ENCODE measurements around the gene CALD1.
A peak's percentile ranks its signal among the peaks of the same experiment; 100 is the strongest.

CALD1 gene

DNA sequence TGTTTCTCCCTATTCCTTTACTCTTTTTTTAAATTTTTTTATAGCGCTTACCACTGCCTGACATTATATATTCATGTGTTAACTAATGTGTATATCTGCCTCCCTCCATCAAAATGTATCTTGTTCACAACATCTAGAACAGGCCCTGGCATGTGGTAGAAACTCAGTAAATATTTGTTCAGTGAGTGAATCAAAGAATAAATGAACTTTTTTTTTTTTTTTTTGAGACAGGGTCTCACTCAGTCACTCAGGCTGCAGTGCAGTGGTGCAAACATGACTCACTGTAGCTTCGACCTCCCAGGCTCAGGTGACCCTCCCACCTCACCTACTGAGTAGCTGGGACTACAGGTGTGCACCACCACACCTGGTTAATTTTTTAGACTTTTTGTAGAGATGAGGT, 7.5 kb upstream of the CALD1 start:
- no peak for DNase-seq (ENCODE audit: insufficient read length, low spot score)
- FAIRE-seq: no peak
- TF ChIP-seq POLR2A (IDR thresholded peaks at IDR 0.05; ENCODE audit: low read depth, low read length) (no peak), SPI1 (IDR thresholded peaks at IDR 0.05; ENCODE audit: low read depth, low read length) (no peak), POLR2AphosphoS5 (IDR thresholded peaks at IDR 0.05; ENCODE audit: low read depth, low read length) (no peak), PAX5 (IDR thresholded peaks at IDR 0.05; ENCODE audit: insufficient read depth, low read length, severe bottlenecking) (no peak), POU2F2 (IDR thresholded peaks at IDR 0.05; ENCODE audit: low read depth, low read length) (no peak), TAF1 (IDR thresholded peaks at IDR 0.05; ENCODE audit: low read depth, low read length) (no peak)

- DNase-seq (ENCODE audit: insufficient read length, low spot score) (no peak), FAIRE-seq (no peak)
- TF ChIP-seq SPI1 (IDR thresholded peaks at IDR 0.05; ENCODE audit: low read depth, low read length) (no peak), PAX5 (IDR thresholded peaks at IDR 0.05; ENCODE audit: insufficient read depth, low read length, severe bottlenecking) (no peak), POU2F2 (IDR thresholded peaks at IDR 0.05; ENCODE audit: low read depth, low read length) (no peak), TAF1 (IDR thresholded peaks at IDR 0.05; ENCODE audit: low read depth, low read length) (no peak), POLR2AphosphoS5 (IDR thresholded peaks at IDR 0.05; ENCODE audit: low read depth, low read length) (no peak), POLR2A (IDR thresholded peaks at IDR 0.05; ENCODE audit: low read depth, low read length) (no peak)
These were observed 7.0 kb upstream of the CALD1 start for GRCh38 chr7:134772401-134772800.

DNA sequence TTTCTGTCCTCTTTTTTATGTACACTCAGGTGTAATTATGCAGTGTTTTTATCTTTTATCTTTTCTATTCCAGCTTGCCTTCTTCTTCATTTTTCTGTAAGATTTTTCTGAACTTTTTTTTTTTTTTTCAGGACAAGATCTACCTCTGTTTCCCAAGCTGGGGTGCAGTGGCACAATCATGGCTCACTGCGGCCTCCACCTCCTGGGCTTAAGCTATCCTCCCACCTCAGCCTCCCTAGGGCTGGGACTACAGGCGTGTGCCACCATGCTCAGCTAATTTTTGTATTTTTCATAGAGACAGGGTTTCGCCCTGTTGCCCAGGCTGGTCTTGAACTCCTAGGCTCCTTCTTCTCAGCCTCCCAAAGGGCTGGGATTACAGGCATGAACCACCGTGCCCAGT, 6.3 kb upstream of the CALD1 start:
- FAIRE-seq: no peak
- no peak for DNase-seq (ENCODE audit: insufficient read length, low spot score)
- TF ChIP-seq SPI1 (IDR thresholded peaks at IDR 0.05; ENCODE audit: low read depth, low read length): no peak

GRCh38 chr7:134774119-134774518, 5.3 kb upstream of the CALD1 start:
- DNase-seq (ENCODE audit: insufficient read length, low spot score) (no peak), FAIRE-seq (no peak)
- TF ChIP-seq POU2F2 (IDR thresholded peaks at IDR 0.05; ENCODE audit: low read depth, low read length): no peak
- TF ChIP-seq POLR2AphosphoS5 (IDR thresholded peaks at IDR 0.05; ENCODE audit: low read depth, low read length): no peak
- no peak for TF ChIP-seq PAX5 (IDR thresholded peaks at IDR 0.05; ENCODE audit: insufficient read depth, low read length, severe bottlenecking)

GRCh38 chr7:134777470-134777869, 2.0 kb upstream of the CALD1 start:
- DNase-seq (ENCODE audit: insufficient read length, low spot score) (no peak), FAIRE-seq (no peak)
- TF ChIP-seq POLR2A (IDR thresholded peaks at IDR 0.05; ENCODE audit: low read depth, low read length): no peak
- TF ChIP-seq TAF1 (IDR thresholded peaks at IDR 0.05; ENCODE audit: low read depth, low read length): no peak
- TF ChIP-seq PAX5 (IDR thresholded peaks at IDR 0.05; ENCODE audit: insufficient read depth, low read length, severe bottlenecking): no peak
- TF ChIP-seq POLR2AphosphoS5 (IDR thresholded peaks at IDR 0.05; ENCODE audit: low read depth, low read length): no peak
- TF ChIP-seq SPI1 (IDR thresholded peaks at IDR 0.05; ENCODE audit: low read depth, low read length): no peak
- no peak for TF ChIP-seq POU2F2 (IDR thresholded peaks at IDR 0.05; ENCODE audit: low read depth, low read length)

DNA sequence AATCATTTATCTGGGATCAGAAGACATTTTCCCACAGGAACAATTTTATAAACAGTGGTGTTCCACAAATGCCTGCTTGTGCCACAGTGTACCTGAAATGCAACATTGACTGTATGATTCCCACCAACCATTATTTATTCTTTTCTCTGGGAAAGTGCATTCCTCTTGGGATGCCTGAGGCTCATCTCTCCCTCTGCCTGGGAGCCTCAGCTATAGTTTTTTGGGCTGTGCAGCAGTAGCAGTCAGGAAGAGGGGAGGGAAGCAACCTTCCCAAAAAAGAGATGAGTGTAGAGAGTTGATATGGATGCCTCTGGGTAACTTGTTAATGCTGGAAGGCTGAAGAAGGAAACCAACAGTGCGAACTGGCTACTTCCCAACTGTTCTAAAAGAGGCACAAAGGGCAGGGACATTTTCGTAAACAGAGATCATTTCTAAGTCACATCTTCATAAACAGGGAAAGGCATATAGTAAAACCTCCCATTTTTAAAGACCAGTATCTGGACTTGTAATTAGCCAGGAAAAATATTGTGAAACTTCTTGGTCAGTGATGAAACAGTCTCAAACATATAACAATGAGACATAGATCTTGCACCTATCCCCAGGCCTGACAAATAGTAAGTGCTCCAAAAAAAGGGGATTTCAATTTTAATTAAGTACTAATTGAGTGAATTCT, 1.4 kb upstream of the CALD1 start:
- FAIRE-seq: no peak
- no peak for DNase-seq (ENCODE audit: insufficient read length, low spot score)
- TF ChIP-seq POLR2AphosphoS5 (IDR thresholded peaks at IDR 0.05; ENCODE audit: low read depth, low read length) (no peak), TAF1 (IDR thresholded peaks at IDR 0.05; ENCODE audit: low read depth, low read length) (no peak), POLR2A (IDR thresholded peaks at IDR 0.05; ENCODE audit: low read depth, low read length) (no peak), PAX5 (IDR thresholded peaks at IDR 0.05; ENCODE audit: insufficient read depth, low read length, severe bottlenecking) (no peak), SPI1 (IDR thresholded peaks at IDR 0.05; ENCODE audit: low read depth, low read length) (no peak), POU2F2 (IDR thresholded peaks at IDR 0.05; ENCODE audit: low read depth, low read length) (no peak)

GRCh38 chr7:134779741-134780065, 269 bp downstream of the CALD1 start:
- DNase-seq (ENCODE audit: insufficient read length, low spot score) (no peak), FAIRE-seq (no peak)
- no peak for TF ChIP-seq POLR2A (IDR thresholded peaks at IDR 0.05; ENCODE audit: low read depth, low read length)
- no peak for TF ChIP-seq SPI1 (IDR thresholded peaks at IDR 0.05; ENCODE audit: low read depth, low read length)
- TF ChIP-seq PAX5 (IDR thresholded peaks at IDR 0.05; ENCODE audit: insufficient read depth, low read length, severe bottlenecking): no peak
- TF ChIP-seq POLR2AphosphoS5 (IDR thresholded peaks at IDR 0.05; ENCODE audit: low read depth, low read length): no peak
- no peak for TF ChIP-seq TAF1 (IDR thresholded peaks at IDR 0.05; ENCODE audit: low read depth, low read length)
- no peak for TF ChIP-seq POU2F2 (IDR thresholded peaks at IDR 0.05; ENCODE audit: low read depth, low read length)

GRCh38 chr7:134780166-134780828, 863 bp downstream of the CALD1 start:
- FAIRE-seq: no peak
- DNase-seq (ENCODE audit: insufficient read length, low spot score): no peak

DNA sequence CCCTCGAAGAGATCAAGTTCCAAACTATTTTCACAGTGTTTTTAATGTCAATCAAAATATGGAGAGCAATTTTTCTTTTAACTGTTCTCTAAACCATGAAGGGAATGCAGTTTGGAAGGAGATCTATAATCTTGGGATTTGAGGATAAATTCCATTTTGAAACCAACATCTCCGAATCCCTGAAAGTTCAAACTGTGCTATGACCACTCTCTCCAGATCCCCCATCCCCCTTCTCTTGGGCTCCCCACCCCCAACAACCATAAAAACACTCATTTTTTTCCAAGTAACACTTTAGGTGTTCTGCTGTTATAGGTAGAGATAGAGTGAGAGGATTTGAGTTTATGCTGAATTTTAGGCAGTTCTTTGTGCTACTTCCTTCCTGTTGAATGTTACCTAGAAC, 1.7 kb downstream of the CALD1 start:
- no peak for FAIRE-seq
- DNase-seq (ENCODE audit: insufficient read length, low spot score): no peak
- TF ChIP-seq SPI1 (IDR thresholded peaks at IDR 0.05; ENCODE audit: low read depth, low read length): no peak
- no peak for TF ChIP-seq POLR2AphosphoS5 (IDR thresholded peaks at IDR 0.05; ENCODE audit: low read depth, low read length)

More at GRCh38 chr7:134780166-134780828, 863 bp downstream of the CALD1 start:
- no peak for TF ChIP-seq SPI1 (IDR thresholded peaks at IDR 0.05; ENCODE audit: low read depth, low read length)
- no peak for TF ChIP-seq POLR2A (IDR thresholded peaks at IDR 0.05; ENCODE audit: low read depth, low read length)
- TF ChIP-seq TAF1 (IDR thresholded peaks at IDR 0.05; ENCODE audit: low read depth, low read length): no peak
- no peak for TF ChIP-seq PAX5 (IDR thresholded peaks at IDR 0.05; ENCODE audit: insufficient read depth, low read length, severe bottlenecking)
- no peak for TF ChIP-seq POU2F2 (IDR thresholded peaks at IDR 0.05; ENCODE audit: low read depth, low read length)
- no peak for TF ChIP-seq POLR2AphosphoS5 (IDR thresholded peaks at IDR 0.05; ENCODE audit: low read depth, low read length)

DNA sequence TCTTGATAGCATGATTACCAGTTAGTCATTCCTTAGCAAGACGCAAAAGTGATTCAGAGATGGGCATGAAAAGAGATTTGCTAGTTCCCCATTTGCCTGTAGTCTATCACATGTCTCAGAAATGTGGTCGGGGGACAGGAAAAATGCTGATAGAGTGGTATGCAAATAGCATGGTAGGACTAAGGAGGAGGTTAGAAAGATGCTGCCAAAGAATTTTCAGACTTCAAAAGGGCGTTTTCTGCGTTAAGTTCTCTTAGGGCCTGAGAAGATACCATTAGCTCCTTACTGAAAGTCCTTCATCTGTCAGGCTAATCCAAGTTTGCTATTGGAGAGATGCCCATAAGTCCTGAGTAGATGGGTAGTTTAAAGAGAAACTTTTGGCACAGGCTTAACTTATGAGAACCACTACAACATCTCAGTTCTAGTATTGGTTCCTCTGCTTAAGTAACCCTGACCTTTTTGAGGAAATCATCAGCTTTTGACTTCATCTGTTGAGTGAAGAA, 2.7 kb downstream of the CALD1 start:
- no peak for TF ChIP-seq POLR2AphosphoS5 (IDR thresholded peaks at IDR 0.05; ENCODE audit: low read depth, low read length)
- TF ChIP-seq POLR2A (IDR thresholded peaks at IDR 0.05; ENCODE audit: low read depth, low read length): no peak
- peak; percentile 12; the same call in 1 of the 2 replicates for TF ChIP-seq SPI1 (IDR thresholded peaks at IDR 0.05; ENCODE audit: low read depth, low read length)
- no peak for TF ChIP-seq TAF1 (IDR thresholded peaks at IDR 0.05; ENCODE audit: low read depth, low read length)
- FAIRE-seq: no peak

More for the DNA sequence above, 2.7 kb downstream of the CALD1 start:
- DNase-seq (ENCODE audit: insufficient read length, low spot score): no peak

Measured in GM12891 (cell line).